Kidney tubule cell (primary cell): ENCODE data around the gene DAZL.

Source experiments
- DNase-seq: peaks from one replicate; pipeline ENCODE4 v3.0.0-alpha.2; 2018; ENCODE audit warnings: low spot score

The DAZL gene

DNA sequence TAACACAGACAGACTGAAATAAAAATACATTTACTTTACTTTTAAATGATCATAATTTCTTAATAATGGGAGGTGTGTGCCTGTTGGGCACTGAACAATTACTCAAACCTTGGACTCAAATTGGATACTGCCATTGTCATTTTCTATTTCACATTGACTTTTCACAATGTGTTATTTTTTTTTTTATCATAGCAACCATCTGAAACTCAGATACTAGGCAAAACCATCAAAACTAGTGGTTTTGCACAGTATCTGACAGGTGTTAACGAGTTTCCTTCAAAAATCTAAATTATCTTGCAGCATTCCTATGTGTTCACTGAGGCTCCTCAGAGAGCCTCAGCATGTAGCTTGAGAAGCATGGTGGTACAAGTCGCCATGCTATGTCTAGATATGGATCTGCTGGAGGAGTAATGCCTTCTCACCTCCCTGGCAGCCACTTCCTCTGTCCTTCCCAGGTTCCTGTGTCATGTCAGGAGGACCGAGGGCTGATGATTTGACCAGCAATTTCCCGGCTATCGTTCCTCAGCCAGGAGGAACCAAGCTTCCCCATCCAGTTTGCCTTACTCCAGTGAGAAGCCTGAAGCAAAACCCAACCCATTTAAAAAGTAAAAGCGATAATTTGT, 61.9 kb downstream of the DAZL start:
- DNase-seq: no peak

DNA sequence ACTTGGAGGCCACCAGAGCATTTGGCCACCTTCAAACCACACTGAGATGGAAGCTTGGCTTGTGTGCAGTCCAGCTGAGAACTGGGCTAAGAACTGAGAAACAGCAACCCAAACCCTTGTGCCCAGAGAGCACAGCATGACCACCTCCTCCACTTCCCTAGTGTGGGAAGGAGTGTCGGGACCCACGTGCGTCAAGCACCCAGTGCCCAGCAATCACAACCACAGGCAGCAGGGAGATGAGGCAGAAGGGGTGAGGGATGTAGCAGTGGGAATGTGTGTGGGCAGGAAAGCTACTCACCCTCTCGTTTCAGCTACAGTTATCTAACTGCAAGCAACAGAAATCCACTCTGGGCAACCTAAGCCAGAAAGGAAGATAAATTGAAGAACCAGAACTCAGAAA, 66.7 kb downstream of the DAZL start:
- DNase-seq: no peak

DNA sequence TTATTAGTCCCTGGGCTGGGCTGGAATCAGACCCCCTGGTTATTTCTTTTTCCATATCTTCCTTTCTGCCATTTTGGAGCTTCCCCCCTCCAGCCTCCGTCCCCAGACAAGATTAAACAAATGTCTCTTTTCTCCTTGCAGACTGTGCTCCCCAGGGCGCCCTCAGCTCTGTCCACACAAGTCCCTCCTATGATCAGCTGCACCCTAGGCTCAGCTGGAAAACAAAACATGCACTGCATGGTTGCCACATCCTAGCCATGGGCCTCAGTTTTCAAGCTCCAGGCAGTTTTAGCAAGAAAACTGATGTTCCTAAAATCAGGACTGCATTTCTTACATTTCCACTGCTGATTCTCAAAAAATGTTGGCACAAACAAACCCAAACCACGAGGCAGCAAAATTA, 68.2 kb downstream of the DAZL start:
- no peak for DNase-seq
